Urinary bladder (tissue), 4 donors: ENCODE results near the gene IL1RAP. TPM values are rescaled to one million over a fixed set of nuclear protein-coding genes. Genes with fewer than 3 reads are reported as not detected.

ENCODE experiments used
- DNase-seq: peaks from one replicate; pipeline ENCODE4 v3.0.0-alpha.2; 2015; ENCODE audit errors: extremely low spot score
- H3K27ac ChIP-seq: one replicate; pipeline ENCODE4 v1.5.1; 2013; ENCODE audit warnings: low read depth, mild to moderate bottlenecking, moderate library complexity
- H3K36me3 ChIP-seq: one replicate; pipeline ENCODE4 v1.6.1; 2013; ENCODE audit warnings: mild to moderate bottlenecking, moderate library complexity; ENCODE audit not compliant: insufficient read depth
- H3K4me1 ChIP-seq: one replicate; pipeline ENCODE4 v1.6.1; 2013; ENCODE audit warnings: mild to moderate bottlenecking, moderate library complexity; ENCODE audit not compliant: insufficient read depth
- H3K4me3 ChIP-seq: one replicate; pipeline ENCODE4 v1.5.1; 2013; ENCODE audit warnings: low read depth, low read length
- whole genome bisulfite sequencing: extraction: QIAGEN DNeasy Blood & Tissue Kit; methylation state at CpG from one replicate; pipeline ENCODE4 v1.1.7; 2013; 5-methylcytosine and 5-hydroxymethylcytosine counted together
- polyA plus RNA-seq: library from polyadenylated mRNA; stranded (reverse); fragments of 200-250 nt; gene quantifications from one replicate; pipeline ENCODE4 v1.2.3, GENCODE V29; 2013
- total RNA-seq: library from RNA; depleted of rRNA; stranded (reverse); fragments of >200 nt; gene quantifications from one replicate; pipeline ENCODE4 v1.2.3, GENCODE V29; 2014
- donor health status: healthy with polysubstance abuse.
- donor health status: healthy.

The IL1RAP gene
- total and polyA plus RNA-seq, 2 donors, result 5.6 to 21.7 TPM

- Histone ChIP-seq H3K4me3 (no peak overlapping the region), H3K27ac (no peak overlapping the region), H3K4me1 (no peaks in the 10 kb centered on the region), H3K36me3 (no peaks in the 10 kb centered on the region)
- 84% methylated on average over 3 of the region's 3 CpGs for WGBS
- no peak for DNase-seq
Measured at GRCh38 chr3:190521998-190522397, 8.1 kb downstream of the IL1RAP start.

DNA sequence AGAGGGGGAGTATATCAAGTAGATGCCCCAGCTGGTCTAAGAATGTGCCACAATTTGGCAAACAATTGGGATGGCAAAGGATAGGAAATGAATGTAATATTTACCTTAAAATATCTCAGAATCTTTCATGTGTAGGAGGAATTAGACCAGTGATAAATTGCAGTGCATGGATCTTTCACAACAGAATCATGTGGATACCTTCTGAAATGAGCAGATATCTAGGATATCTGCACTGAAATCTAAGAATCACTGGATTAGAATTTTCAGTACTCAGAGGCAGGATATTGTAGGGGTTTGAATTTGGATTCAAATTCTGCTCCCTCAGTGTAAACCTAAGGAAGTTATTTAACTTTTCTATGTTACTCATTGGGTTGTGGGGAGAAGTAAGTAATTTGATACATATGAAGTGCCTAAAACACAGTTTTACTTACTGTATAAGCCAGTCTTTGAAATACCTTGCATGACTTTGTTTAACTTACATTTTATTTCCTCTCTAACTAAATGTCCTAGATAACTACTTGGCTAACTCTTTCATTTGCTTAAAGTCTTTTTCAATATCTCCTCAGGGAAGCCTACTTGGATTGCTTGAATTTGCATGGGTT is 8.8 kb downstream of the IL1RAP start:
- H3K4me1 ChIP-seq, result no peaks in the 10 kb centered on the region
- no peak overlapping the region for H3K4me3 ChIP-seq
- H3K27ac ChIP-seq, result no peak overlapping the region
- DNase-seq, result no peak
- no peaks in the 10 kb centered on the region for H3K36me3 ChIP-seq

GRCh38 chr3:190524942-190525341 is 11.1 kb downstream of the IL1RAP start:
- WGBS, result 90% methylated on average over 1 of the region's 1 CpG
- DNase-seq, result no peak

GRCh38 chr3:190525634-190526033 is 11.7 kb downstream of the IL1RAP start:
- 85% methylated on average over 2 of the region's 2 CpGs for WGBS
- no peak overlapping the region for H3K4me3 ChIP-seq
- no peak overlapping the region for H3K27ac ChIP-seq
- no peaks in the 10 kb centered on the region for H3K36me3 ChIP-seq
- H3K4me1 ChIP-seq, result no peaks in the 10 kb centered on the region
- no peak for DNase-seq

More at GRCh38 chr3:190524942-190525341, 11.1 kb downstream of the IL1RAP start:
- Histone ChIP-seq H3K36me3 (no peaks in the 10 kb centered on the region), H3K4me3 (no peak overlapping the region), H3K27ac (no peak overlapping the region), H3K4me1 (no peaks in the 10 kb centered on the region)

- no peak for DNase-seq
- Histone ChIP-seq H3K36me3 (no peaks in the 10 kb centered on the region), H3K27ac (no peak overlapping the region), H3K4me1 (peaks cover 2% of the 10 kb centered on the region), H3K4me3 (no peak overlapping the region)
- 78% methylated on average over 5 of the region's 5 CpGs for WGBS
Measured at GRCh38 chr3:190526787-190527762, 13.2 kb downstream of the IL1RAP start.

- 83% methylated on average over 3 of the region's 3 CpGs for WGBS
- Histone ChIP-seq H3K4me1 (peaks cover 5% of the 10 kb centered on the region), H3K27ac (no peak overlapping the region), H3K36me3 (no peaks in the 10 kb centered on the region), H3K4me3 (no peak overlapping the region)
- DNase-seq, result no peak
Measured at GRCh38 chr3:190528706-190529105, 14.8 kb downstream of the IL1RAP start.

DNA sequence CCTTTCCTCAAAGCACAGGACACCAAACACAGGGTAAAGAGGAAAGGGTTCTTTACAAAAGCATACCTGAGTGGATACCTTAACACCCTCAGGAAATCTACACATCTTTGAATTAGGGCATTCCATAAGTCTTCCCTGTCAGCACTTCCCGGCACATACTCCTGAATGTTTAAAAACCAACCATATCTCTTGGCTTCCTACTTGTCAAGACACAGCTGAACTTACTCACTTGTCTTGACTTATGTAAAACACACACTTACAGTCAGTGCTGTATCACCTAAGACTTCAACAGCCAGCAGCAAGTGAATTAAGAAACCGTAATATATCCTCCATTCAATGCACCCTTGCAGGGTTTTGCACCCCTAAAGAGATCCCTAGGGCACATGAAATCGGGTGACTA is 17.5 kb downstream of the IL1RAP start:
- no peaks in the 10 kb centered on the region for H3K36me3 ChIP-seq
- WGBS, result 59% methylated on average over 3 of the region's 3 CpGs
- peaks cover 5% of the 10 kb centered on the region for H3K4me1 ChIP-seq
- H3K4me3 ChIP-seq, result no peak overlapping the region
- no peak for DNase-seq
- H3K27ac ChIP-seq, result no peak overlapping the region

DNA sequence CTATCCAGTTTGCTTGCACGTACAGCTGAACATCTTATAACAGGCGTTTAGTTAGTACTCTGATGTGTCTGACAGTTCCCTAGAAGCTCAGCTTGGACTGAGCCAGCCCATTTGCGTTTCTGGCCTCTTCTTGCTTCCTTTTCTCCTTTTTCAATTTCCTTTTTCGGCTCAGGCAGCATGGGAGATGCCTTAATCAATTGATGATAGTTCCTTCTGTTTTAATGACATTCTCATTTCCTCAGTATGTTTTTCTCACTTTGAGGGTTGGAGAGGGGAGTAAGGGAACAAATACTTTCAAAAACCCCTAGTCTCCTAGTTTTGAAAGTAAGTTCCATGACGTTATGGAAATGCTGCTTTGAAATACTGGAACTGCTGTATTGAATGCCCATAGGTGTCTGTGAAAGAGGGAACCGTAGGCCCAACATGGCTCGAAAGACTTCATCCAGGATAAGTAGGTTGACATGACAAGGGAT is 18.9 kb downstream of the IL1RAP start:
- Histone ChIP-seq H3K4me1 (peaks cover 5% of the 10 kb centered on the region), H3K4me3 (no peak overlapping the region), H3K36me3 (no peaks in the 10 kb centered on the region), H3K27ac (no peak overlapping the region)
- DNase-seq, result no peak
- 86% methylated on average over 7 of the region's 7 CpGs for WGBS

GRCh38 chr3:190533511-190534281 is 19.8 kb downstream of the IL1RAP start:
- Histone ChIP-seq H3K4me1 (peaks cover 5% of the 10 kb centered on the region), H3K4me3 (no peak overlapping the region), H3K27ac (no peak overlapping the region), H3K36me3 (no peaks in the 10 kb centered on the region)
- 42% methylated on average over 13 of the region's 13 CpGs for WGBS
- no peak for DNase-seq

DNA sequence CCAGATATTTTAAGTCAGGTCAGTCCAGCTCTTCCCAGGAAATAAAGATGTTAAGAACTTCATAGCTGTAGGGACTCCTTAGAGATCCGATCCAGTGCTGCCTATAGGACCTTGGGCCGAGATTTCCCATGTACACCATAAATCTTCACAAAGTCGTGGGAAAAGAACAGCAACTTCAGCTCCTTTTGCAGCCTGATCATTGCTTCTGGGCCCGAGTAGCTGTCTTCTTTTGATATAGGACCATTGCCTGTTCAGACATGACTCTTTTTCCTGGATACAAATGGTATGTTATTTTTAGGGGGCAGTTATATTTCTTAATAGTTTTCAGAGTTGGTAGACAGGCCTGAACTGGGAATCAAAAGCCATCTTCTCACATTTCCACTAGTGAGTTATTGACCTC is 20.5 kb downstream of the IL1RAP start:
- no peaks in the 10 kb centered on the region for H3K36me3 ChIP-seq
- no peak for DNase-seq
- H3K4me1 ChIP-seq, result peaks cover 5% of the 10 kb centered on the region
- no peak overlapping the region for H3K4me3 ChIP-seq
- 70% methylated on average over 4 of the region's 4 CpGs for WGBS
- no peak overlapping the region for H3K27ac ChIP-seq

- H3K36me3 ChIP-seq, result no peaks in the 10 kb centered on the region
- H3K27ac ChIP-seq, result no peak overlapping the region
- whole genome bisulfite sequencing, result 84% methylated on average over 2 of the region's 2 CpGs
- no peak overlapping the region for H3K4me3 ChIP-seq
- no peak for DNase-seq
- H3K4me1 ChIP-seq, result peaks cover 5% of the 10 kb centered on the region
Measured at GRCh38 chr3:190534986-190535385, 21.1 kb downstream of the IL1RAP start.

- H3K27ac ChIP-seq, result no peak overlapping the region
- peaks cover 2% of the 10 kb centered on the region for H3K4me1 ChIP-seq
- H3K36me3 ChIP-seq, result no peaks in the 10 kb centered on the region
- H3K4me3 ChIP-seq, result no peak overlapping the region
- 86% methylated on average over 3 of the region's 3 CpGs for WGBS
- no peak for DNase-seq
Measured at GRCh38 chr3:190537146-190537545, 23.3 kb downstream of the IL1RAP start.

DNA sequence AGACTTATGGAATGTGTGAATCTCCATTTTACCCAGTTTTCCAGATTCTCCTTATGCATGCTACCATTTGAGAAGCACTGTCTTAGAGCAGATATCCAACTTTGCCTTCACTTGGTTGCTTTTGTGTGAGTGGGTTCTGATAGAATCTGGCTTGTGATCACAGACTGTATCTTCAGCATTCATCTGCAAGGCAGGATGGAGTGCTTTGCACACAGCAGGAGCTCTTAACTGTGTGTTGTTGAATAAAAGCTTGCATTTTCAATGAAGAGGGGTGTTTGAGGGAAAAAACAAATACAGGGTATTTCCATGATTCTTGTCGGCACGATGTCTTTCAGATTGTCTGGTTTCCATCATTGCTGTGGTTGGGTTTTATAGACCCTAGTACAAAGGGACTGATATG is 24.4 kb downstream of the IL1RAP start:
- WGBS, result 80% methylated on average over 2 of the region's 2 CpGs
- Histone ChIP-seq H3K36me3 (no peaks in the 10 kb centered on the region), H3K27ac (no peak overlapping the region), H3K4me3 (no peak overlapping the region), H3K4me1 (peaks cover 2% of the 10 kb centered on the region)
- DNase-seq, result no peak
